Non-pigmented ciliary epithelial cell (primary cell): ENCODE data around the gene SP6.

Experiments
- DNase-seq: peaks from one replicate; pipeline ENCODE4 v3.0.0-alpha.2; 2010; ENCODE audit warnings: low read depth

The SP6 gene

DNA sequence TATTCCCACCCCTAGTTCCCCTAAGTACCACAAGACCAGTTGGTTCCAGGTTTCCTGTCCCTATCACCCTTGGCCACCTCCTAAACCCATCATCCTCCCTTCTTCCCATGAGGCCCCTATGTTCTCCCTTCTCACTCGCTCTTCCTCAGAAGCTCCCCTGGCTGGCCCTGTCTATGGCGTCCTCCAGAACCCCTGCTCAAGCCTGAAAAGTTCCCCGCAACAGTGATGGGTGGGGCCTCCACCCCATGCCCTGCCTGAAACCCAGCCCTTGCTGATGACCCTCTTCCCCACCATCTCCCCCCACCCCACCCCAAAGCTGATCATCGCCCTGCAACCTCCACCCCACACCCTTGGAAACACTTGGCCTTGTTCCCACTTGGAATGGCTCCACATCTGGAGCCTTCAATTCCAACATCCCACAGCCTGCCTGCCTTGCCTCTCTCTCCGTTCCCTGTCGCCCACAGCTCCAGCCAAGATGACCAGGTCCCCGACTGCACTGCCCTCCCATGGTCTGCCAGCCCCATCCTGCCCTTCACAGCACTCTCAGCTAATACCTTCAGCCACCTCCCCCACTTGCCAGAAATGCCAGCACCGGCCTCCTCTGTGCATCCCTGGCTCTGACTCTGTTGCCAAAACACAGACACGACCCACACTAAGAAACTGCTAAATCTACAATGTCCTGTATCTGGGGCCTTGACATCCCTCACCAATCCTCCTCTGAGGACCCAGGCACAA lies 39.9 kb downstream of the SP6 start:
- no peak for DNase-seq

DNA sequence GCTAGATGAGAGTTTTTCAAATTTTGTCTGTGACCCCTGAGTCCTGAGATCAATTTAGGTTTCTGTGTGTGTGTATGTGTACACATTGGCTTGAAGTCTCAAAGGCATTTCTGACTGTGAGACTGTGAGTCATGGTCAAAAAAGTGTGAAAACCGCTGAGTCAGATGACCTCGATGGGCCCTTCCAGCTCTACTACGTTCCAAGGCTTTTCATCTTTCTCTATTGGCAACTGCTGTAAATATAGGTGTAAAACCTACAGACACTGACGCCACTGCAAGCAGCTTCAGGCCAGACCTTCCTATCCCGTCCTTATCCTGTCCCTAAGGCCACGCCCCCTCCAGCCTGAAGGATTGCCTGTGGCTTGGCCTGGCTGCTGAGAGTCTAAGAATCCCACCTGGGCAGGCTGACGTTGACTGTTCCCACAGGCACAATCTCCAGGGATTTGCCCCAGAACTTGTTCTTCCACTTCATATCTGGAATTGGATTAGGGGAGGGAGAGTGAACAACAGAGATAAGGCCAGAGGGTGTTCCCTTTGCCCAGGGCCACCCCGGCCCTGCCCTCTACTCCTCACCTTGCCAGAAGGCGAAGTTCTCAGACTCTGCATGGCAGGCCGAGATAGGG lies 40.7 kb downstream of the SP6 start:
- peak; percentile 72 for DNase-seq

DNA sequence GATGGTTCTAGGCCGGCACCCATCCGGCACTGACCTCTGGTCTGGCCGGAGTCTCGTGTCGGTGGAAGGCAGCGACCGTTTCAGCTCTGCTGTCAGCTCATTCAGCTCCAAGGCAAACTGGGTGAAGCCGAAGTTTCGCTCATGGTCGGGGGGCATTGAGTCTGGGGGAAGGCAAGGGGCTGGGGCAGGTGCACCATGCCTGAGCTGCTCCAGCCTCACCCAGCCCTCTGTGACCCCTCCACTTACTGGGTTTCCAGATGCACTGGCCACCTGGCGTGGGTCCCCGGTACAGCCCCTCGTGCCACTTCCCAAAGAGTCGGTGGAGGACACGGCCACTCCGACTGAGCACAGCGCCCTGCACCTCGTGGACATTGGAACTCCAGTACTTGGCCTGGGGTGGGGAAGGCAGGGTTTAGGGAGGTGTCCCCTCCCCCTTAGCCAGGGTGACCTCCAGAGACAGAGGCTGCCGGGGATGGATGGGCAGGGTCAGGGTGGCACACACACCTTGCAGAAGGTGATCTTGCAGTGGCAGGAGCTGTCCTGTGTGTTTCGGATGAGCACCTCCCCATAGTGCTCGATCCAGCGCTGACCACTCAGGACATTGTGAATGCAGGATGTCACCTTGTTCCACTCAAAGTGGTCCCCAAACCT lies 42.0 kb downstream of the SP6 start:
- DNase-seq, result no peak

DNA sequence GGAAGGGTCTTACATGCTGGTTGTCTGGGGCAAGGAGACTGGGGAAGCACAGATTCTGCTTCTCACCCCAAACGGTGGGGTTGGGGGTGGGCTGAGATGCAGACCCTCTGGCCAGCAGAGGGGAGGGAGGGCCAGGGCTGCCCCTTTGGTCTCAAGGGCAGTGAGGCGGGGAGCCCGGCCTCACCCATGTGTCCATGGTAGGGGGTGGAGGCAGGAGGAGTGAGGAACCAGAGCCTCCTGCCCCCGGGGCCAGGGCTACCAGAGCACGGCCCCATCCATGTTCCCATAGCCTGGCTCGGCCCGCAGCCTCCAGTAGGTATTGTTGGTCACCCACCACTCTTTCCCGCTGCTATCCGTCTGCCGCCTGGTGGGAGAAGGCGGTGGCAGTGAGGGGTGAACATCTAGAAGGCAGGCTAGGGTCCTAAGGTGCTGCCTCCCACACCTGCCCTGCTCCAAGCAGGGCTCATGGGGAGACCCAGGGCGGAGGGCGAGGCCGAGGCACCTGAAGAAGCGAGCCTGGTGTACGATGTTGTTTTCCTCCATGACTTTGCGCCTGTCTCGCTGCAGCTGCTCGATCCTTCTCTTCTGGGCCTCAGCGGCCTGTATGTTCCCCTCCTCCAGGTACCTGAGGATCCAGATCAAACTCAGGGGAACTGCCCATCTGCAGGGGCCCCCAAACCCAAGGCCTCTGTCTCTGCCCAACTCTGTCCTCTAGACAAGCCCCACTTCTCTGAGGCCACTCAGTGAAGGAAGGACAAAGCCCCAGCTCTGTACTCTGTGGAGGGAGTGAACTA lies 42.7 kb downstream of the SP6 start:
- no peak for DNase-seq

DNA sequence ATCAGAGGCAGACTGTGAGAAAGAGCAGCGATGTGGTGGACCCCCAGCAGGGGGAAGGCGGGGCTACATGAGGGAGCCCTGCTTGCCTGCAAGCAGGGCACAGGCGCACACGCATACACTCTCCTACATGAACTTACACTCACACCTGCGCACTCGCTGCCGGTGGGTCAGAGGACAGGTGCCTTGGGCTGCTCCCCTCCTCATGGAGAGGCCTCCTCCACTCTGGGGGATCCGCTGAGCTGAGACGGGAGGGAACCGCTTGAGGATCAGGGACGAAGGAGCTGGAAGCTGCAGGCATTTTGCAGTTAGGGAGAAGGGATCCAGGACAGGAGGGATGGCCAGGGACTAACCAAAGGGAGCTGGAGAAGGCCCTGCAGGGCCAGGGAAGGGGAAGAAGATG lies 43.5 kb downstream of the SP6 start:
- DNase-seq, result no peak

DNA sequence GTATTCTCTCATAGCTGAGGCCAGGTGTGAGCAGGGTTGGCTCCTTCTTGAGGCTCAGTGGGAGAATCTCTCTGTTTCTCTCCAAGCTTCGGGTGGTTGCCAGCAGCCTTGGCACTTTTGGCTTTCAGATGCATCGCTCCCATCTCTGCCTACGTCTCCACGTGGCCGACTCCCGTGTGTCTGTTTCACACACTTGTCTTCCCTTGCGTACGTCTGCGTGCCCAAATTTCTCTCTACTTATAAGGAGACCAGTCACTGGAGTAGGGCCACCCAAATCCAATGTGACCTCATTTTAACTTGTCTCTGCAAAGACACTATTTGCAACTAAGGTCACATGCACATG lies 44.1 kb downstream of the SP6 start:
- no peak for DNase-seq

DNA sequence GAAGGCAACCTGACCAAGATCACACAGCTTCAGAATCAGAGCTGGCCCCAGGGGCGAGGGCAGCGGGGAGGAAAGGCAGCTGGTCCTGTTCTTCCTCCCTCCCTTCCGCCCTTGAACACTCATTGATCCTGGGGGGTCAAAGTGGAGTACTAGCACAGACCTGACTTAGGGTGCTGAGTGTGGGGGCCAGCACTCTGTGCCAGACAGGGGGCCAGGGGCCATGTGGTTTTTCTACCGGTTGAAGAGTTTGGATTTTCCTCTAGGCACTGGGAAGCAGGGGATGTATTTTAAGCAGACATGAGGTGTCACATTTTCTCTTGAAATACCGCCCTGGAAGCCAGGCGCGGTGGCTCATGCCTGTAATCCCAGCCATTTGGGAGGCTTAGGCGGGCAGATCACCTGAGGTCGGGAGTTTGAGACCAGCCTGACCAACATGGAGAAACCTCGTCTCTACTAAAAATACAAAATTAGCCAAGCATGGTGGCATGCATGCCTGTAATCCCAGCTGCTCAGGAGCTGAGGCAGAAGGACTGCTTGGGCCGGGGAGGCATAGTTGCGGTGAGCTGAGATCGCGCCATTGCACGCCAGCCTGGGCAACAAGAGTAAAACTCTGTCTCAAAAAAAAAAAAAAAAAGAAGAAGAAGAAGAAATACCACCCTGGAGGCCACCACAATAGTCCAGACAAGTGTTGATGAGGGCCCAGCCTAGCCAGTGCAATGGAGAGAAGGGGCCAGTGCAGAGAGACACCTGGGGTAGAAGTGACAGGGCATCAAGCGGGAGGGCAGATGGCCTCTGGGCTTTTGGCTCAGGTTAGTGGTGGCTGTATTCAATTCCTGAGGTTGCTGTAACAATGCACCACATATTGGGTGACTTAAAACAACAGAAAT lies 44.7 kb downstream of the SP6 start:
- no peak for DNase-seq

DNA sequence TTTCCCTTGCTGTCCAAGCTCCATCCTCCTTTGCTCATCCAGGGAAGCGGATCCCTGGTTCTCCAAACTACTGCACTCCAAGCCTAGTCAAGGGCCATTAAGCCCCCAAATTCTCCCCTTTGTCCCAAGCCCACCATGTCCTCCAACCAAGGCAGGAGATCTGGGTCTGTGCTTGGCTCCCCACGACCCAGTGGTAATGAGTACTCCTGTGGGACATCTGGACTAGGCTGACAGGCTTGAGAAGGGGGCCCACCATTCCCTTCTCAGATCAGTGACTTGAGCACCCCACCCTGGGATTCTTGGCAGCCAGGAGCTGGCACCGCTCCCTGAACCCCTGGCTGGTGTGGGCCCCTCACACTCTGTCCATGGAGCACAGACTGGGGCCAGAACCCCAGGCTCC lies 46.5 kb downstream of the SP6 start:
- no peak for DNase-seq

DNA sequence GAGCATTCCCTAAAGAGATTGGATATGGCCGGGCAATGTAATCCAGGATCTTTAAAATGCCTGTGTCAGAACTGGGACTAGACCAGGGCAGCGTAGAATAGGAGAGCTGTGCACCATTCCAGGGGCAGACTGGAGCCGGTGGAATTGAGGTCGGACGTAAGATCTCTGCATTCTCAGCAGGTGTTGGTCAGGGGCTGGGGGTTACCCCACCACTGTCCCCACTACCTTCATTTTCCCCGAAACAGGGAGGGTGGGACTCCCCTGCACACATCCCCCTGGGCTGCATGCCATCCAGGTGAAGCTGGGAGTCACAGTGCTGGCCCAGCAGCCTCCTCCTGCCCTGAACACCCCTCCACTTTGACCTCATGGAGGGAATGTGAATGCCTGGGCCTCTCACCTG lies 47.2 kb downstream of the SP6 start:
- DNase-seq, result no peak

DNA sequence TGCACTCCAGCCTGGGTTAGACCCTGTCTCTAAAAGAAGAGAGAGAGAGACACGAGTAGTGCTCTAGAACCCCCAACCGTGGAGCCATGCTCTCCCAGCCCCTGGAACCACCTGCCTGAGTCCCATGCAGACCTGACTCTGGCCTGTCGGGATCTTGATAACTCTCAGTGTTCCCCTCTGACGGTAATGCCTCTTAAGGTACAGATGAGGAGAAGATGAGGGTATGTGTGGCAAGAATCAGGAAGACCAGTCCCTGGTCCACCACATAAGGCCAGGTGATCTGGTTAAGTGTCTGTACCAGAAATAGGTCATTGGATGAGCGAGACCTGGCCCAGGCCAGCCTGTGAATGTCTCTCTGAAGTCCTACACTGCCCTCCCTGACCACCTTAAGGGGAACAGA lies 47.8 kb downstream of the SP6 start:
- DNase-seq, result no peak

DNA sequence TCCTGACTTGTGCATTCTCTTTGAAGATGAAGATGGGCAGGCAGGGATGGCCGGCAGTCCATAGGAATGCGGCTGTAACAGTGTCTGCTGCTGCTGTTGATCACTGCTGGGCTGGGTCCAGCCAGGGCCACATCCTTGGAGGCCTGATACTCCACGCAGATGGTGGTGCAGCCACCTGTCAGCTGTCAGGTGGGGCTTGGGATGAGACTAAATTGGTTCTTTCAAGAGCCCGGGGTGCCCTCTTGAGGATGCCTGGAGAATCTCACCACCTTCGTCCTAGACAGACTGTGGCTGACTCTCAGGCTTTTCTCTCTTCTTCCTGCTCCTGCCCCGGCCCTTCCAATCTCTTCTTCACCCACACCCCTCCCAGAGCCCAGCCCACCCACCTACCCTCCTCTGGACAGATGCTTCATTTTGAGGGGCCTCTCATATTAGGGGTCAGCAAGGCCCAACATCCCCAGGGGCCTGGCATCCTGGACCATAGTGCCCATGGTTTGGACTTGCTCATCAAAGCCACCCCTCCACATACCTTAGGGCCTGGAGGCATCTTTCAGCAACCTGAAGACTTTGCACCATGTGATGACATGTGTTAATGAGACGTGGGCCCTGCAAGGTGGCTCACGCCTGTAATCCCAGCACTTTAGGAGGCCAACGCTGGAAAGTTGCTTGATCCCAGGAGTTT lies 48.5 kb downstream of the SP6 start:
- DNase-seq, result peak; percentile 19

DNA sequence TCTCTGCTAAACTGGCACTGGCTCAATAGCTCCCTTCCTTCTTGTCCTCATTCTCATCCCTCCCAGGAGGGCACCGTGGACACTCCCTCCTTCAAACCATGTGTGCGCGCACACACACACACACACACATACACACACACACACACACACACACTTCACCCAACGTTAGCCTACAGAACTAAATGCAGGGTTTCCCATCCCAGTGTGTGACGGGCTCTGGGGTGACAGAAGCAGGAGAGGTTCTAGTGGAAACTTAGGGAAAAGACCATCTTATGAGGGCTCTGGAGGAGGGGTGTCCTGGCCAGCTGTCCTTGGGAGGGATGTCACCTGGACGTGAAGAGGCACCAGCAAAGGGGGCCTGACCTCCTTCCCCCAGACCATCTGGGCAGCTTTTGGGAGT lies 49.1 kb downstream of the SP6 start:
- DNase-seq, result no peak

DNA sequence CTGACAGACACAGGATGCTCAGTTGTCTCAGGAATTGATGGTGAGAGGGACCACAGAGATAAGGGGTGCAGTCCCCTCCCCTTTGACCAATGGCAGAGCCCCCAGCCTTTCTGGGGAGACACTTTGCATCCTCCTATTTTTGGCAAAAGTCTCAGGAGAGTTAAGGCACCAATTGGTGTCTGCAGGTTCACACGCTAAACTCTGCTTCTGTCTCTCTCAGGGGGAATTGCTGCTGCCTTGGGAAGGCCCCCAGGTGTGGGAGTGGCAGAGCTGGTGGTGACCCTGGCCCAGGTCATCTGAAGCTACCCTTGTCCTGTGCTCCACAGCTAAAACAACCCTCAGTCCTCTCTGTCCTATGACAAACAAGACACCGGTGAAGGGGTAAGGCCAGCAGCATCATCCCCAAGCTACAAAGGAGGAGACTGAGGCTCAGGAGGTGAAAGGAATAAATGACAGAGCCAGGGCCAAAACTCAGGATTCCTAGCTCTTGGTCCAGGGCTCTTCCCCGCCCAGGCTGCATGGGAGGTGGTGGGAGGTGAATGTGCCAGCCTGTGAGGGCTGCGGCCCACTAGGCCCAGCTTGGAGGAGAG lies 49.7 kb downstream of the SP6 start:
- no peak for DNase-seq

DNA sequence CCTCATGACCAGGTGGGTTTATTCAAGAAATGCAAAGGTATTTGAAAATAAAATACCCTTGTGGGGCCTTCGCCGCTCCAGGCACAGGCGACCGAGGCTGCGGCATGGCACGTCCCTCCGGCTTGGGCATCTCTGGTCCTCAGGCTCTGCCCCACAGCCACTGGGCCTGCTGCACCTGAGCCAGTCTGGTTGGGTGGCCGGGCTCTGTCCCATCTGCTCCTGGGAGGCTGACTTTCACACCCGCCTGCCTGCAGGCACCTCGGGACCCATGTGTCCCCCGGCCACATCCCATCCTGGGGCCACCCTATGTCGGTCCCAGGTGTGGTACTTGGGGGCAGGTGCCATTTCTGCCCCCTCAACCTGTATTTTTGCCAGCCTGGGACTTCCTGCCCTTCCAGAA lies 50.3 kb downstream of the SP6 start:
- DNase-seq, result no peak

DNA sequence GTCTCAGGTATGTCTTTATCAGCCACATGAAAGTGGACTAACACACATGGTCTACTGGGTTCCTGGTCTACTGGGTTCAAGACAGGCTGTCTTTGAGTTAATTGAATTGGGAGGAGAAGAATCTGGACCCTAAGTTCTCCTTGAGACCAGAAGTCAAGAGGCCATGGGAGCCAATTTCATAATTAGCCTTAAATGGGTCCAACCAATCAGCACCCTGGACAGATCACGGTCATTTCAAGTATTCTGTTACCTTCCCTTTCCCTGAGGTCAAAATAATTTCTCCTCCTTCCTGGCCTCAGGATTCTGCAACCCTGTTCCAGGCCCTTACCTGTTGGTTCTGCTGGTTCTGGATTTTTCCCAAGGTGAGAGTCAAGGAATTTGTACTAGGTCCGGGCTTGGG lies 53.2 kb downstream of the SP6 start:
- DNase-seq, result no peak
